Nucleus accumbens (tissue), 56 donors: Measurements from ENCODE around the gene BICD2.

Experiments
- DNase-seq, 56 donors: peaks; one replicate each; lab custom pipeline; 2025; lab: John Stamatoyannopoulos, UW

Gene BICD2

GRCh38 chr9:92728831-92729734, 35.5 kb downstream of the BICD2 start:
- peak in 21 of 56 donors; percentile 9 to 44 (median 24) for DNase-seq

GRCh38 chr9:92727716-92728700, 36.6 kb downstream of the BICD2 start:
- DNase-seq: no peak

- no peak for DNase-seq
Measured at GRCh38 chr9:92726971-92727715, 37.5 kb downstream of the BICD2 start.

GRCh38 chr9:92726348-92726747, 38.3 kb downstream of the BICD2 start:
- no peak for DNase-seq

GRCh38 chr9:92725766-92726165, 38.9 kb downstream of the BICD2 start:
- no peak for DNase-seq

GRCh38 chr9:92725266-92725545, 39.4 kb downstream of the BICD2 start:
- no peak for DNase-seq

- DNase-seq: no peak
Measured at GRCh38 chr9:92724528-92725265, 39.9 kb downstream of the BICD2 start.

GRCh38 chr9:92723801-92724323, 40.8 kb downstream of the BICD2 start:
- DNase-seq: no peak

- peak in 35 of 56 donors; percentile 11 to 75 (median 41) for DNase-seq
Measured at GRCh38 chr9:92723299-92723625, 41.4 kb downstream of the BICD2 start.

GRCh38 chr9:92722386-92723298, 42.0 kb downstream of the BICD2 start:
- no peak for DNase-seq

GRCh38 chr9:92721548-92721947, 43.1 kb downstream of the BICD2 start:
- no peak for DNase-seq

- no peak for DNase-seq
Measured at GRCh38 chr9:92720807-92721535, 43.7 kb downstream of the BICD2 start.

- DNase-seq: no peak
Measured at GRCh38 chr9:92720209-92720765, 44.3 kb downstream of the BICD2 start.

GRCh38 chr9:92719028-92719647, 45.5 kb downstream of the BICD2 start:
- no peak for DNase-seq

- DNase-seq: no peak
Measured at GRCh38 chr9:92718086-92719001, 46.3 kb downstream of the BICD2 start.
